ENCODE results near the gene SRP68.

- TF ChIP-seq CTCF (IDR thresholded peaks at IDR 0.05), result no peak
- TF ChIP-seq POLR2A (IDR thresholded peaks at IDR 0.05), result no peak
These were observed 3.2 kb upstream of the SRP68 start for GRCh38 chr17:76075364-76076145.

All from testis (tissue), 2 donors.